K562 (cell line): ENCODE data around the gene TNFAIP3.

Source experiments
- CTCF ChIP-seq, 3 experiments: IDR thresholded peaks in 2 of 3; conservative IDR thresholded peaks in 1 of 3; 2 replicates each; pipeline ENCODE4 v1.5.1; 2011 to 2012; ENCODE audit warnings: low read length in 3 of 3, mild to moderate bottlenecking in 3 of 3, control low read depth in 2 of 3, improper control_type of control experiment in 1 of 3, inconsistent platforms in 1 of 3, low read depth in 1 of 3, mixed read lengths in 1 of 3, moderate library complexity in 1 of 3; ENCODE audit not compliant: insufficient read depth in 2 of 3
- FOXK2 ChIP-seq, 2 experiments: fragments of 450-650 bp; IDR thresholded peaks in 1 of 2; conservative IDR thresholded peaks in 1 of 2; 2 replicates each; pipeline ENCODE4 v1.6.1; 2016; ENCODE audit warnings: low read depth in 2 of 2, mild to moderate bottlenecking in 1 of 2
- FUS ChIP-seq: fragments of 200-400 bp; formaldehyde crosslinking; optimal IDR thresholded peaks from 2 replicates; pipeline ENCODE3; 2017; ENCODE audit warnings: low read depth, low read length
- L3MBTL2 ChIP-seq: fragments of 450-650 bp; IDR thresholded peaks from 2 replicates; pipeline ENCODE4 v1.6.1; 2016; ENCODE audit warnings: mild to moderate bottlenecking, moderate library complexity
- NR2C1 ChIP-seq, 2 experiments: fragments of 450-650 bp; IDR thresholded peaks; 2 replicates each; pipeline ENCODE4 v1.6.1; 2017; ENCODE audit warnings: mild to moderate bottlenecking in 2 of 2, antibody characterized with exemption in 1 of 2, inconsistent platforms in 1 of 2, missing compliant biosample characterization in 1 of 2, missing genetic modification characterization in 1 of 2
- POLR2AphosphoS2 ChIP-seq: IDR thresholded peaks from 2 replicates; pipeline ENCODE4 v1.6.1; 2012; ENCODE audit warnings: low read length, improper control_type of control experiment
- SUPT5H ChIP-seq: fragments of 450-650 bp; IDR thresholded peaks from 2 replicates; pipeline ENCODE4 v1.6.1; 2016
- TARDBP ChIP-seq: fragments of 450-650 bp; IDR thresholded peaks from 2 replicates; pipeline ENCODE4 v1.6.1; 2016
- ZNF274 ChIP-seq: IDR thresholded peaks from 2 replicates; pipeline ENCODE4 v1.6.1; 2011; ENCODE audit warnings: low read depth, mild to moderate bottlenecking, low read length, moderate library complexity, borderline replicate concordance
- ZNF740 ChIP-seq, 3 experiments: fragments of 200-800 bp in 1 of 3; sonication (Bioruptor generic) in 1 of 3; sonication (generic) in 1 of 3; formaldehyde crosslinking in 1 of 3; IDR thresholded peaks; 2 replicates each; pipeline versions ENCODE4 v1.6.1 to v1.8.0; 2016 to 2022; ENCODE audit warnings: mild to moderate bottlenecking in 2 of 3, missing compliant biosample characterization in 2 of 3, missing genetic modification characterization in 2 of 3, missing genetic modification reagents in 1 of 3

GRCh38 chr6:137911675-137912191 is 44.7 kb downstream of the TNFAIP3 start:
- TF ChIP-seq NR2C1 (IDR thresholded peaks at IDR 0.05) (no peak), NR2C1 (tag; IDR thresholded peaks at IDR 0.05) (no peak), CTCF (IDR thresholded peaks at IDR 0.05 in 2 of 3, conservative IDR thresholded peaks at IDR 0.05 in 1 of 3; ENCODE audit: insufficient read depth in 2 of 3, low read depth in 1 of 3, low read length in 3 of 3) (no peak), TARDBP (no peak), SUPT5H (no peak), FUS (no peak), ZNF740 (CRISPR knock-in tag; IDR thresholded peaks at IDR 0.05) (no peak), ZNF740 (tag; IDR thresholded peaks at IDR 0.05) (no peak), L3MBTL2 (no peak), FOXK2 (conservative IDR thresholded peaks at IDR 0.05 in 1 of 2, IDR thresholded peaks at IDR 0.05 in 1 of 2; ENCODE audit: low read depth in 2 of 2) (no peak), ZNF274 (no peak), POLR2AphosphoS2 (no peak)
